Psoas muscle (tissue), 8 donors: Measurements from ENCODE around the gene CBS. TPM values are rescaled to one million over a fixed set of nuclear protein-coding genes. Genes with fewer than 3 reads are reported as not detected.

ENCODE experiments used
- ATAC-seq, 4 donors: fragments of 200-7000 bp; cut with Tn5 transposase; one replicate each; pipeline ENCODE4 v1.9.1; 2020; ENCODE audit warnings: moderate library complexity in 3 of 4, mild to moderate bottlenecking in 2 of 4
- DNase-seq, 2 donors: peaks; one replicate each; pipeline ENCODE4 v3.0.0-alpha.2; 2020
- H3K27ac ChIP-seq: fragments of 200-600 bp; one replicate; pipeline ENCODE4 v1.8.0; 2022
- H3K27me3 ChIP-seq, 3 donors: fragments of 200-600 bp in 1 of 3; one replicate each; pipeline versions ENCODE4 v1.6.1 to v1.8.0; 2013 to 2022; ENCODE audit warnings: low read length in 2 of 3, mild to moderate bottlenecking in 2 of 3, moderate library complexity in 1 of 3; ENCODE audit not compliant: insufficient read depth in 3 of 3
- H3K36me3 ChIP-seq, 2 donors: fragments of 200-600 bp in 1 of 2; one replicate each; pipeline versions ENCODE4 v1.6.1 to v1.8.0; 2013 to 2022; ENCODE audit warnings: low read depth in 1 of 2, mild to moderate bottlenecking in 1 of 2, moderate library complexity in 1 of 2; ENCODE audit not compliant: insufficient read depth in 1 of 2
- H3K4me1 ChIP-seq: fragments of 200-600 bp; one replicate; pipeline ENCODE4 v1.8.0; 2022
- H3K4me3 ChIP-seq: fragments of 200-600 bp; one replicate; pipeline ENCODE4 v1.8.0; 2022; ENCODE audit warnings: mild to moderate bottlenecking
- H3K9me3 ChIP-seq: fragments of 200-600 bp; one replicate; pipeline ENCODE4 v1.8.0; 2022
- CTCF ChIP-seq: fragments of 200-600 bp; IDR thresholded peaks from one replicate; pipeline ENCODE4 v1.8.0; 2022; ENCODE audit warnings: antibody characterized with exemption
- WGBS, 3 donors: extraction: QIAGEN DNeasy Blood & Tissue Kit; methylation state at CpG; one replicate each; pipeline versions ENCODE4 v1.1.6 to v1.1.7; 2013; 5-methylcytosine and 5-hydroxymethylcytosine counted together
- intact Hi-C, 2 donors: fragments of 100-400 bp; cut with DNase I; formaldehyde crosslinking; loops; one replicate each; pipeline versions ENCODE4 v1.11.0 to v1.14.2; 2022
- polyA plus RNA-seq, 3 donors: library from polyadenylated mRNA; stranded (reverse); fragments of 200-250 nt; gene quantifications; one replicate each; pipeline ENCODE4 v1.2.3, GENCODE V29; 2013
- total RNA-seq, 4 donors: library from RNA; stranded (reverse); fragmentation: NEBNext Ultra II Directional in 2 of 4; extraction: Animal tissue kit (Norgen Biotek cat#: 25700) in 2 of 4; gene quantifications; one replicate each; pipeline versions ENCODE4 v1.2.1 to v1.2.4, GENCODE V29; 2021 to 2023
- donor health status: healthy with polysubstance abuse.
- donor health status: DM: no; HTN: no; CAD: no; lungs with moderate emphysema.
- donor health status: Bipolar disorder and iron deficiency.
- donor health status: healthy.
- donor health status: DM: yes; HTN: yes; CAD: no.
- donor health status: DM: no; HTN: no; CAD: no.
- donor health status: DM: no; HTN: no; CAD: no.
- donor health status: DM: yes; HTN: yes; CAD: no.

The CBS gene
- total and polyA plus RNA-seq, 7 donors = 1.1 to 2.6 (median 1.8) TPM

DNA sequence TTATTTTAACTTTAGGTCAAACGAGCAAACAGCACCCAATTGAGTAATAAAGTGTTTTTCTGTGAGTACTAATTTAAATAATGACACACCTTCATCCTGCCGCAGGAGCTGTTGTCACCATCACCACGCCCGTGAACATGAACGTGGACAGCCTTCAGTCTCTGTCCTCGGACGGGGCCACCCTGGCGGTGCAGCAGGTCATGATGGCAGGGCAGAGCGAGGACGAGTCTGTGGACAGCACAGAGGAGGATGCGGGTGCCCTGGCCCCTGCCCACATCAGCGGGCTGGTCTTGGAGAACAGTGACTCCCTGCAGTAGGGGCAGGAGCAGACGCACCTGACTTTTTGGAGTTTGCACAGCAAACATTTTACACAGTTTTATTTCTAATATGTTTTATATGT is 45.9 kb downstream of the CBS start:
- no peak for ATAC-seq
- H3K27ac ChIP-seq = no peak overlapping the region
- WGBS, 3 donors = 88 to 94% (median 92%) methylated on average over 13 of the region's 13 CpGs
- DNase-seq = no peak
- intact Hi-C loops = no loop called here
- H3K4me1 ChIP-seq = no peaks in the 10 kb centered on the region
- H3K36me3 ChIP-seq = peaks cover 0 to 66% of the 10 kb centered on the region in 2 donors
- TF ChIP-seq CTCF = no peak
- H3K9me3 ChIP-seq = no peaks in the 10 kb centered on the region
- no peak overlapping the region for H3K4me3 ChIP-seq
- H3K27me3 ChIP-seq = no peaks in the 10 kb centered on the region

DNA sequence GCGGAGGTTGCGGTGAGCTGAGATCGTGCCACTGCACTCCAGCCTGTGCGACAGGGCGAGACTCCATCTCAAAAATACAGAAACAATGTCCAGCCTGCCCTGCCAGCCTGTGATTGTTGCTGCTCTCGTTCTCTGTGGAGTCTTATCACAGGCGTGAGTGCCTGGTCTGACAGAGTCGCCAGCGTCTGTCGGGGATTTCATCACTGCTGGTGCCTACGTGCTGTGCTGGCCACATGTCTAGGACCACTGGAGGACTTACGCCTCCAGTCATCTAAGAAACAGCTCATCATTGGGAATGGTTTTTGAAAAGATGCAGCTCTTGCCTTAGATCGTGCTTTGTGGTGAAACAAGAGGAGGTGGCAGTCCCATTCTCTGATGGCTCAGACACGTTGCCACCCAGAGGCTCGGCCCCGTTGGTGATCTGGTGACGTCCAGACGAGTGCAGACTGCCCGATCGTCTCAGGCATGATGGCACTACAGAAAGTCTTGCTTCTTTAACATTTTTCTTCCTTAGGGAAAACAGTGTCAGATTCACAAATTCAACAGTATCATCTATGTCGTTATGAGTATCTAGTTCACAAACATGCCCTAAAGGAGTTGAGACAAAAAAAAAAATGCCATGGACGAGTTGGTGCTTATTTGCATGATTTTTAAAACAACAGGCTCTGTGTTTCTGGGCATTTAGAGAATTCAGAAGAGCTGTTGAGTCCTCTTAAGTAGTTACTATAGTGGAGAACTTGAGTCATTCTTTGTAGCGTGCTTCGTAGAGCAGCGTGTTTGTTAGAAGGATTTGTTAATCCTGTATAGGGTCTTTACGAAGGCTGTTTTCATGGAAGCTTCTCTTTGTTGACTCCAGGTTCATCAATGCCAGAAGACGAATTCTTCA is 47.5 kb downstream of the CBS start:
- intact Hi-C loops = no loop called here
- peaks cover 0 to 78% of the 10 kb centered on the region in 2 donors for H3K36me3 ChIP-seq

DNA sequence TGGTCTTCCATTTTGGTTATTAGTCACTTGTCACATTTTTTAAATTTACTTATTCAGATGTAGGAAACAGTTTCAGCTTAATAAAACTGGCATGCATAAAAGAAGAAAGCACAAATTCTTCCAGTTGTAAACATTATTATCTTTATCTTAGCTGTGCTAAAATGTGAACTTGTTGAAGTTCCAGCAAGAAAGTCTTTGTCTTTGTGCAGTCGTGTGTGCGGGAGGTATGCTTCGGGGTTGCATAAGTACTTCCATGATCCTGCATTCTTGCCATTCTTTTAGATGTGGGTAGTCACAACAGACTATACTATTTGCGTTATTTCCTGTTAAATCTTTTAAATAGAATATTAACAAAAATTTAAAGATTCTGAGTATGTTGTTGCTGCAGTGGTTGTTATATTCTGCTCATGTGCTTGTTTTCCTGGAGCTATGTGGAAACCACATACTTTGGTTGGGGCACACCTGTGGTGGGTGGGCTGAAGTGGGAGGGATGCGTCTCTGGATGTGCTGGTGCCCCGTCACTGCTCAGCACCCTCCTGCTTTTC is 49.9 kb downstream of the CBS start:
- intact Hi-C loops = no loop called here
- ATAC-seq = no peak
- H3K27me3 ChIP-seq = no peaks in the 10 kb centered on the region
- no peak overlapping the region for H3K4me3 ChIP-seq
- no peaks in the 10 kb centered on the region for H3K4me1 ChIP-seq
- no peaks in the 10 kb centered on the region for H3K9me3 ChIP-seq
- no peak overlapping the region for H3K27ac ChIP-seq
- no peak for TF ChIP-seq CTCF
- DNase-seq = no peak
- peaks cover 0 to 72% of the 10 kb centered on the region in 2 donors for H3K36me3 ChIP-seq
- 92 to 96% (median 96%) methylated on average over 6 of the region's 6 CpGs for WGBS, 3 donors

More for the DNA sequence above, 47.5 kb downstream of the CBS start:
- H3K27ac ChIP-seq = no peak overlapping the region
- 87 to 93% (median 91%) methylated on average over 27 of the region's 27 CpGs for WGBS, 3 donors
- no peaks in the 10 kb centered on the region for H3K9me3 ChIP-seq
- no peaks in the 10 kb centered on the region for H3K27me3 ChIP-seq
- no peak overlapping the region for H3K4me3 ChIP-seq
- DNase-seq = no peak
- TF ChIP-seq CTCF = no peak
- no peaks in the 10 kb centered on the region for H3K4me1 ChIP-seq
- no peak for ATAC-seq

DNA sequence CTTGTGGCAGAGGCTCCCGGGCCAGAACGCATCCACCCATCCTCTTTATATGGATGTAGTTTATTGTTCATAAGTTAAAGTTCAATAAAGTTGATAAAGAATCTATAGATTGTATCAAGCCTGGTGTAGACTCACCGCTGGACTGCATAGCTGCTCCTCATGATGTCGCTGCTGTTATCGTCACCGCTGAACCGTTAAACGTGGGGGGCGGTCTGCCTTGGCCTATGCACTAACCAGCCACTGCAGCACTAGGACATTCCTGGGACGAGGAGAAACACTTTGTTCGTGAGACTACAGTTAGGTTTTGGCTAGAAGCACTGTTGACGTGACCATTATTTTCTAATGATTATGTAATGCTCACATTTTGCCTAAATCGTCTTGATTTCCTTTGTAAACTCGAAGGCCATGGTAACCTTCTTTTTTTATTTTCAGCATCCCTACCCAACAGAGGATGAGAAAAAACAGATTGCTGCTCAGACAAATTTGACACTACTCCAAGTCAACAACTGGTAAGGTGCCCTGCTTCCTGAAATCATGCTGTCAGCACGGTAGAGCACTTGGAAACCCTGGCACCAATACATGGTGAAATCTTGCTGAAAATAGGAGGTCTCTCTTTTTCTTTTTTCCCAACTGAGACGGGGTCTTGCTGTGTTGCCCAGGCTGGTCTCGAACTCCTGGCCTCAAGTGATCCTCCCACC is 51.0 kb downstream of the CBS start:
- Histone ChIP-seq H3K4me3 (no peak overlapping the region), H3K27ac (no peak overlapping the region), H3K27me3 (no peaks in the 10 kb centered on the region), H3K4me1 (no peaks in the 10 kb centered on the region), H3K9me3 (no peaks in the 10 kb centered on the region), H3K36me3 (peaks cover 0 to 70% of the 10 kb centered on the region in 2 donors)
- intact Hi-C loops = no loop called here
- ATAC-seq (no peak), DNase-seq (no peak)
- TF ChIP-seq CTCF = no peak
- WGBS, 3 donors = 87 to 90% (median 88%) methylated on average over 17 of the region's 17 CpGs
